Head of caudate nucleus (tissue), 42 donors: ENCODE results near the gene UBASH3B.
A peak's percentile ranks its signal among the peaks of the same experiment; 100 is the strongest.

Experiments used
- DNase-seq, 42 donors: peaks; one replicate each; pipeline versions ENCODE4 v3.0.0 to v3.0.0-alpha.2; 2020 to 2021; ENCODE audit warnings: mixed read lengths in 7 of 42
- intact Hi-C: fragments of 100-400 bp; cut with DNase I; formaldehyde crosslinking; loops from one replicate; pipeline ENCODE4 v1.15.0; 2022

UBASH3B gene

DNA sequence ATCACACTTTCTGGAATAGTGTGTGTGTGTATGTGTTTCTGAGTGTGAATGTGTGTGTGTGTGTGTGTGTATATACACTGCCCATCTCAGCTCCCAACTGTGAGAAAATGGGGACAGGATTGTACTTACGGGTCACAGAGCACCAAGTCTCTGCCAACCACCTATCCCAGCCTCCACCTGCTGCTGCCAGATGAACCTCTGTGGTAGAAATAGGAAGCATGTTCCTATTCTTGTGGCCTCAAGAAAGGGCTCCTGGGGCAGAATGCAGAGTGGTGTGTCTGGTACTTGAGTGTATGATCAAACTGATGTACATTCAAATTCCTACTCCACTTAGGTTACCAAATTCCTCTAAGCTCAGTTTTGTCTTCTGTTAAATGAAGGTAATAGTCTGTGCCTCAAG, 14.6 kb downstream of the UBASH3B start:
- no peak for DNase-seq
- intact Hi-C loops = loop anchor here (10.0 kb wide), 1 partner anchor 65 kb away; no protein-coding TSS in a partner anchor

DNA sequence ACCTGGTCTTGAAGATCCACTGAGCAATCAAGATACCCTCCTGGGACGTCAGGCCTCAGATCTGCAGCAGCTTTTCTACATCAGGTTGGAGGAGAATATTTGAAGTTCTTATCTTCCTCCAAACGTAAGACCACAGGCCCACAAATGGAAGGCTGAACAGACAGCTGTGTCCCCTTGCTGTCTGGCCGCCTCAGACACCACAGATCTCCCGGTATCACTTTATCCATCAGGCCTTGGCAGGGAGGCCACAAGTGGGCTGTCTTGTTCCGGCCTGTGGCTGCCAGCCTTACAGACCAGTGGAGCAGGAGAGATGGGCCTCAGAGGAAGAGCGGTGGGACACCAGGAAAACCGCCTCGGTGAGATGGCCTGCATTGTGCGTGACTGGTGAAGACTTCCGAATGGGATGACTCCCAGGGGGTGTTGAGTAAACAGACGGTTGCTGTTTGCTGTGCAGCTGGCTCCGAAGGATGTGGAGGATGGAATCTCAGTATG, 15.9 kb downstream of the UBASH3B start:
- DNase-seq = no peak

DNA sequence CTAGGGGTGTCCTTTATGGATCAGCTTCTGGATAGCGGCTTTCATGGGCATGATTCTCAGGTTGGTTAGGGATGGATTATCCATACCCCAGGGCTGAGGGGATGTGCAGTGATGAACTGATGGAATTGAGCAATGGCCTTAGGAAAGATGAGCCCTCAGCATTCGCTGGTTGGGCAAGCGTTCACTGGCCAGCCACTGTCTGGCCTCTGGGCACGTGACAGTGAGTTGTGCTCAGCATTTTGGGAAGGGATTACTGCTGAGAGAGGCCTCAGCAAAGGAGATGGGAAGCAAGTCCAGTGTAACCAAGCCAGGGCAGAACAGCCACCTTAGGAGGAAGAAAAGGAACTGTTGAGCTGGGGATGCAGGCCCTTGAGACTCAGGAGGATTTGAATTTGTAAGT, 17.4 kb downstream of the UBASH3B start:
- intact Hi-C loops = loop anchor here (10.0 kb wide), 1 partner anchor 62 kb away; no protein-coding TSS in a partner anchor
- peak in 7 of 42 donors; percentile 7 to 47 (median 27) for DNase-seq

More for the DNA sequence above, 15.9 kb downstream of the UBASH3B start:
- intact Hi-C loops = loop anchor here (10.0 kb wide), 1 partner anchor 63 kb away; no protein-coding TSS in a partner anchor

DNA sequence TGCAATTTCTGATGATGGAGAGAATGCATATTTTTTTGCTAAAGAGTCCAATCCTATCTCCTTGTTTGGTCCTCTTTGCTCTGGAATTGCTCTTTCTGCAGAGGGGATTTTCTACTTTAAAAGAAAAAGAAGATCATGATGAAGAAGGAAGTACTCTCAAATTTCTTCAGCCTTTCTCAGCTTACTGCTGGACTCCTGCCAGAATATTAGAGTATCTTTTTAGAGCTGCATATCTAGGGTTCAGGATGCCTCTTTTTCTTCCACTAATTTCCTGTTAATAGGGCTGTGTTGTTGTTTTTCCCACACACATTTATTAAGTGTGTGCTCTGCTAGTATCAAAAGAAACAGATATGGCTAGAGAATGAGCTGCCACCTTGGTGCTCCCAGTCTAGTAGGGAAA, 18.2 kb downstream of the UBASH3B start:
- intact Hi-C loops = loop anchor here (10.0 kb wide), 1 partner anchor 61 kb away; no protein-coding TSS in a partner anchor
- no peak for DNase-seq

DNA sequence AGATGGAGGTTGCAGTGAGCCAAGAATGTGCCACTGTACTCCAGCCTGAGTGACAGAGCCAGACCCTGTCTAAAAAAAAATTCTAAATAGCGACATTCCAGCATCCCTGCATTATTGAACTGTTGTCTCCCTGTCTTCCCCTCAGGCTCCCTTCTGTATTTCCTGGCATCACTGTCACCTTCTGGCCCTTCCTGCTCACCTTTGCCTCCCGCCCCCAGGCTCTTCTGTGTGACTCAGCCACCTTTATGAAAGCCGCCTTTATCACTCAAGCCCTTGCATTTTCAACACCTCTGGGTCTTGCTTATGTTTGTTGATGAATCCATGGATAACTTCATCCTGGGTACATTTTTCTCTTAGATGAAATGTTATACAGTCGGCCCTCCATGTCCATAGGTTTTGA, 21.1 kb downstream of the UBASH3B start:
- intact Hi-C loops = loop anchor here (10.0 kb wide), 1 partner anchor 58 kb away; no protein-coding TSS in a partner anchor
- DNase-seq = no peak

DNA sequence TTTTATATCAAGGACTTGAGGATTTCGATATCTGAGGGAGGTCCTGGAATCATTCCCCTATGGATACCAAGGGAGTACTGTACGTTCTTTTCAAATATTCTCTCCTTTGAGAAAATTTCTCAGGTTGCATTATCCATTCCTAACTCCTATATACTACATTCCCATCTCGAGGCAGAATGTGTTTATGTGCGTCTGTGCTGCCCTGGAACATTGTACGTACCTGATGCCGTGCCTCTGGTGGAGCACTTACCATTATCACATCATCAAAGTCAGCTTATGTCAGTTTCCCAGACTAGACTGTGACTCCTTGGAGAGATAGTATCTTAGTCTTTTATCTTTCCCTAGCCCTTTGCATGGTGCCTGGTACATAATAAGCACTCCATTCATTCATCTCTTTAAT, 21.7 kb downstream of the UBASH3B start:
- intact Hi-C loops = loop anchor here (10.0 kb wide), 1 partner anchor 58 kb away; no protein-coding TSS in a partner anchor
- DNase-seq = no peak

DNA sequence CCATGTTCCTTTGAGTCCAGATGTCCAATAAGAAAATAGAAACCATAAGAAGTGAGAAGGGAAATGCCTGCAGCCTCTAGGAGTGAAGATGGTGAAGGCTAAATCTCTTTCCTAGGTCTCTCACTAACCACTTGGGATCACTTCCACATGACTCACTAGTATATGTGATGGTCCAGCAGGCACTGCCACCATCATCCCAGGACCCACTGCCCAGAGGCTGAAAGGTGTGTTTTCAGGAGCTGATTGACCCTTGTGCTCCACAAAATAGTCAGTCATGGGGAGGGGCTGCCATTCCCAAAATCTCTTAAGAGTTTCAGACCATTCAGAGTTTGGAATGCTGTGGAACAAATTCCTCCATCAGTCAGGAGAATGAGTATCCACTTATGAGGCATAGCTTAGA, 22.9 kb downstream of the UBASH3B start:
- intact Hi-C loops = loop anchor here (10.0 kb wide), 1 partner anchor 56 kb away; no protein-coding TSS in a partner anchor
- DNase-seq = no peak

DNA sequence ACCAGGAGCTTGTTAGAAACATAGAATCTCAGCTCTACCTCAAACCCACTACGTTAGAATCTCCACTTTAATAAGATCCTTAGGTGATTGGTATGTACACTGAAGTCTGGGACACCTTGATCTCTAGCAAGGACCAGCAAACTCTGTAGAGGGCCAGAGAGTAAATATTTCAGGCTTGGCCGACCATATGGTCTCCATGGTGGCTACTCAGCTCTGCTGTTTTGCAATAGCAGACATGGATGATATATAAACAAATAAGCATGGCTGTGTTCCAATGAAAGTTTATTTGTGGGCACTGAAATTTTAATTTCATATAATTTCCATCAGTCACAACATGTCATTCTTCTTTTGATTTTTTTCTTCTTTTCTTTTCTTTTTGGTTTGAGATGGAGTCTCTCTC, 23.9 kb downstream of the UBASH3B start:
- no peak for DNase-seq
- intact Hi-C loops = loop anchor here (10.0 kb wide), 1 partner anchor 55 kb away; no protein-coding TSS in a partner anchor

DNA sequence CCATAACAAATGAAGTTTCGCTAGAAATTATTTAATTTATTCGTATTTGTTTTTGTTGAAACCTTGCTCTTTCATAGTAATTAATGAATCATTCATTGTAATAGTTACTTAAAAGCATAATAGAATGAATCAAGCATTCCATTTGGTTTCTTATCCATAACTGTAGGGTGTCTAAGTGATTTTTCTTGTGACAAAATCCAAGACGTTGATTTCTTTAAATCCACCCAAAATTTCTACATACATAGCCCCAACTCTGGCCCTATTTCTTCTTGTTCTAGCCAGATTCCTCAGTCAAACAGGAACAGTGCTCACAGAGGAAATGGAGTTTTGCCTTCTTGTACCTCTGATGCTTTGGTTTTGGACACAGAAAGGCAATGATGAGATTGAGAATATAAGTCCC, 25.5 kb downstream of the UBASH3B start:
- intact Hi-C loops = no loop called here
- DNase-seq = no peak

DNA sequence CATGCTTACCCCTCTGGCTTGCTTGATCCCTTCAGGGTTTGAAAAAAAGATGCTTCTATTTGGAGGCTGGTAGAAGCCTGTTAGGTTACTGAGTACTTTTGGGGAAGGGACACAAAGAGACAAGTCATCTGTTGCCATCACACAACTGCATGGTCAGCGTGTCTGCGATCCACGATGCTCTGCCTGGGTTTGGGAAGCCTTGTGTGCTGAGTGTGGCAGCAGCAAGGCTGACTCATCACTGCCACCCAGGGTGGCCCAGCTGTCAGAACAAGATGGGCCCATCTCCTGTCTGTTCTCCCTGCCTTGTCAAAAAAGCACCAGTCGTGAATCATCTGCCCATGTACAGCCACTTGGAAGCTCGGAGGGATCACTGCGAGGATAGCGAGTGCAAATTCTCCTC, 26.2 kb downstream of the UBASH3B start:
- DNase-seq = peak in 12 of 42 donors; percentile 11 to 65 (median 32)
- intact Hi-C loops = no loop called here

DNA sequence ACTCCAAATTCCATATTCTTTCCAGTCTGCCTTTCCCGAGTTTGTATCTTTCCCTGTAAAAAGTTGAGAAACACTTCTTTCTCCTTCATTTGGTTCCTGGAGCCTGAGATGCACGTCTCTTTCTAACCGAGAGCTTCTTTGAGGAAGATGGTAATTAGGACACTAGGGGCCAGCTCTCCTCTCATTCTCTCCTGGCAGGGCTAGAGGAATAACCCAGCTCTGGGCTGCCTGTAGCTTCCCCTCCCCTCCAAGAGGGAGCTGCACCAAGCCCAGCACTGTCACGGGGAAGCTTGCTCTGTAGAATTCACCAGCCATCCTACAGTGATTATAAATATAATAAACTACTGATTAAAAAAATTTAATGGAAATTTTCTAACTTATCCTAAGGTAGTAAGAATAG, 26.9 kb downstream of the UBASH3B start:
- intact Hi-C loops = no loop called here
- DNase-seq = no peak

DNA sequence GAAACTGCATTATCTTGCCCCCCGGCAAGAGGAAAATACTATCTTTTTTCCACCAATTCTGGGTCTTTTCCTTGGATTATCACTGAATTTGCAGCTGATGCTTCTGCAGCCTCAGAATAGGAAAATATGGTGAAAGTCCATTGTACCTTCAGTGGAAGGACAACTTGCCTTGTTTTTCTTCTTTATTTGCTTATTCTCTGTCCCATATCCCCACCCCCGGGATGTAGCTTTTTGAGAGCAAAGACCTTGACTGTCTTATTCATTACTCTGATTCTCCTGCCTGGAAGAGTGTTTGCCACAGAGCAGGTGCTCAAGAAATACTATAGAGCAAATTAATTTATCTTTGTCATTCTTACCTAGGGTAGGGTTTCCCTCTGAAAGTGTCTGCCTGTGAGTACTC, 29.5 kb downstream of the UBASH3B start:
- intact Hi-C loops = no loop called here
- DNase-seq = no peak

DNA sequence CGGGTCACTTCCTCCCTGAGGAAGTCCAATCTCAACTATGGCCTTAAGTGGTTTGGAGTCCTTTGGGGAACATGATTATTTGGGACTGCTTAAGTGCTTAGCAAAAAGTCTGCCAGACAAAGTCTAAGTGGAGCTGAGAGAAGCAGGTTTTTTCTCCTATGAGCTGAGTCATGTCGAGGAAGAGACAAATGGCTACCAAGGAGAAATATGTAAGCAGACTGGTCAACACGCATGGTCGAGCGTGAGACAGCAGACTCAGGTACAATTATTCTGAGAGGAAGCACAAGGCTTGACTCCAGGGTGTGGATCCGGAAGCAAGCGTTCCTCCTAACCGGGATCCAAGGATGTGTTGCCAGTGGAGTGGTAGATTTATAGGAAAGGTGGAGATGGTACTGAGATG, 30.6 kb downstream of the UBASH3B start:
- intact Hi-C loops = no loop called here
- no peak for DNase-seq

DNA sequence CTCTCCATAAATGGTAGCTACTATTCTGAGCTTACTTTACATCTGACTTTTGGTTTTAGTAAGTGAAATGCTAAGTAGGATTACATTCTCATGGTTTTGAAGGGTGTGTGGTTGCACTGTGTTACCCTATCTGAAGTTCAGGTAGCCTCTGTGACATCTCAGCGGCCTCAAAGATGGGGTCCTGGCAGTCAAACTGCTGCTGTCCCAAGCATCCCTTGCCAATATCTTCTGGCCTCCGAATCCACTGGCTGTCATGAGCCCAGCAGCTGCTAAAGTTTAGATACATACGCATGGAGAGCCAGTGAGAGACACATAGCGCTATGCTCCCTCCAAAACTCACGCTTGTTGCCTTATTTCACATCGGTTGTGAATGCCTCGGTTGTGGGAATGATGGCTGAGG, 34.9 kb downstream of the UBASH3B start:
- DNase-seq = no peak
- intact Hi-C loops = no loop called here

DNA sequence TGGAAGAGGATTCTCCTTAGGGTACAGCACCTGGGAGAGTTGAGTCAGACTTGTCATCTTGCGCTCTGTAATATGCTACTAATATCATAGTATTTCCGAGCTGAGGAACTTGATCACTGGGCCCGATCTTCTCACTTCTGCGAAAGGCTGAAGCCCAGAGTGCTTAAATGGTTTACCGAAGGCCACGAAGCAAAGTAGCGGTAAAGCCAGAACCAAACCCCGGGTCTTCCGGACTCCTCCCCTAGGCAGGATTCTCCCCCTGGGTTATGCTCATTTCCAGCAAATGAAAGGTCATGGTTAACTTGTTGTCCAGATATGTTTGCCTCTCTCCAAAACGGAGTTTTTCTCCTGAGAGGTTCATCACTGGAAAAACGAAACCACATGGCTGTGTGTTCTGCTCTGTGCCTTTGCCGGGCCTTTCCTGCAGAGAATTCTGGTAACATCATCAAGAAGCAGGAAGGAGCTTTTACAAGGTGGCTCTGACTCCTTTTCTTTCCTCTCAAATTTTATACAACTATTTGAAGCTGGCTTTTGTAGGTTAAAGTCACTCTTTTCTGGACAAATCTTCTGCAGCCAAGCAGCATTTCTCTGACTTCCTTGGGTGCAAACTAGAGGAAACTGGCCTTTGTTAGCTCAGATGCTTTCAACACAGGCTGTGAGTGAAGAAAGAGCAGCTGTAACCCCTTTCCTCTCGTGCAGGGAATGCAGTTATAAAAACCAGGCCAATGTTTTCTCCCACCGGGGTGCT, 35.5 kb downstream of the UBASH3B start:
- intact Hi-C loops = no loop called here
- DNase-seq = peak in 2 of 42 donors; percentile 16 to 41

DNA sequence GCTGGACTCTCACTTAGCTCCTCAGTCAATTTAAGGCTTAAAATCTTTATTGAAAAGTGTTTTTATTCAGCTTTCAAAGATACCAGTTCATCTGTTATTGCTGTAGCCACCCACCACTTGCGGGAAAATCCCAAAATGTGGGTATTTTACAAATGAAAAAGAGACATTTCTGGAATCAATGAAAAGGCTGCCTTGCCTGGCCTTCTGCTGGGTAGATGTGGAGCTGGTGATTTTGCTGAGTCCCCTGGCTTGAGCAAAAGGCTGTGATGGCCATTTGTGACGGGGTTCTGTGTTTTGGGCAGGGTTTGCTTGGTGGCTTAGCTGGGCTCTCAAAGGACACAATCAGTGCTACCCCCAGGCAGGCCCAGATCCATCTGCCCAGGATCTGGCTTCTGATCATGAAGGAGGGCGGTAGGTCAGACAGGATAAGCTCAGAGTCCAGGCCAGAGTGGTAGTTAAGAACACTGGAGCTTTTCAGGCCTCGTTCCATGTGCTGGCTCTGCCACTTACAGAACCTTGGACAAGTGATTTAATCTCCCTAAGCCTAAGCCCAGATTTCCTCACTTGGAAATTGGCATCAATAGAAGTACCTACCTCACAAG, 36.1 kb downstream of the UBASH3B start:
- peak in 1 of 42 donors; percentile 39 for DNase-seq
- intact Hi-C loops = no loop called here

DNA sequence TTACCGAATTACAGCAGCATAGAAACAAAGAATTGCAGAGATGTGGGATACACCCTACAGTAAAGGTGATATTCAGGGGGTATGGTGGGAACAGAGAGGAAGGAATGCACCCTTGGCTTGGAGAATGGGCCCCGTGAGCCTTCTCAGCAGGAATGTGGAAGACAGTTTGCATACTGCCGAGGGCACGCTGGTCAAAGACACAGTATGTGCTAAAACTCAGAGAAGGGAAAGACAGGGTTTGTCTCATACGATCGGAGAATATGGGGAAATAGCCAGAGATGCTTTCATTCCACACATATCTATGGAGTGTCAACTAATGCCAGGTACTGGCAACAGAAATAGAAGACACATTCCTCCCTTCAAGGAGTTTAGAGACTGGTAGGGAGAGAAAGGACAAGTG, 36.9 kb downstream of the UBASH3B start:
- intact Hi-C loops = no loop called here

DNA sequence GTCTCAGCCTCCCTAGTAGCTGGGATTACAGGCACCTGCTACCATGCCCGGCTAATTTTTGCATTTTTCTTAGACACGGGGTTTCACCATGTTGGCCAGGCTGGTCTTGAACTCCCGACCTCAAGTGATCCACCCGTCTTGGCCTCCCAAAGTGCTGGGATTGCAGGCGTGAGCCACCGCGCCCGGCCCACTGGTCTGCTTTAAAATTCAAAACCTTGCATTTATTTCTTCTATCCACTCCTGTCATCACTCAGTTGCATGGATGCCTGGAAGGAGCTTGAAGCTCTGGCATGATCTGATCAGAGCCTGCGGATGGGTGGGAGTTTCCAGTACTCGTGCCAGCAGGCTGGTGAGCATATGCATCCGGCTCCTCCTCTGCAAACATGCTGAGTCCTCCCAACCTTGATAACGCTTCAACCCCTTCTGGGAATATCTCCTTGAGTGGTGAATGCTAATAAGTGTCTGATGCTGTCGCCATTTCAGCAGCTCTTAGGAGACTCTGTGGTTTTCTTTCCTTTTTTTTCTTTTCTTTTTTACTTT, 39.6 kb downstream of the UBASH3B start:
- intact Hi-C loops = no loop called here
- no peak for DNase-seq

More for the DNA sequence above, 36.9 kb downstream of the UBASH3B start:
- no peak for DNase-seq

DNA sequence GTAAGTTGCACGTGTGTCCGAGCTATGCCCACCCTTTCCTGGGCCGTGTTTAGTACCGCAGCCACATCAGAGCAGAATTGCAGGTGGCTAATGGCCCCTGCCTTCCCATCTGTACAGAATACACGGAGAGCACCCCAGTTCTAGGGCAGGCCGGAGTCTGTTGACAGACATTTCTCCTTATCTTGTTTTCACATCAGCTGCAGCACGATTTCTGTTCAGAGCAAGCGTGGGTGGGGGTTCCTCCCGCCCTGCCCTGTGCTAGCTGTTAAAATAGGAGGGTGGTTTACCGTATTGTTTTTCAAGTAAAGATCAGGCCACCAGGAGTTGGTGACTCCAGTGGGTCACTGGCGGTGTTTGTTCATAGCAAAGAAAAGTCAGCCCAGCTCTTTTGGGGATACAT, 41.1 kb downstream of the UBASH3B start:
- no peak for DNase-seq
- intact Hi-C loops = no loop called here

DNA sequence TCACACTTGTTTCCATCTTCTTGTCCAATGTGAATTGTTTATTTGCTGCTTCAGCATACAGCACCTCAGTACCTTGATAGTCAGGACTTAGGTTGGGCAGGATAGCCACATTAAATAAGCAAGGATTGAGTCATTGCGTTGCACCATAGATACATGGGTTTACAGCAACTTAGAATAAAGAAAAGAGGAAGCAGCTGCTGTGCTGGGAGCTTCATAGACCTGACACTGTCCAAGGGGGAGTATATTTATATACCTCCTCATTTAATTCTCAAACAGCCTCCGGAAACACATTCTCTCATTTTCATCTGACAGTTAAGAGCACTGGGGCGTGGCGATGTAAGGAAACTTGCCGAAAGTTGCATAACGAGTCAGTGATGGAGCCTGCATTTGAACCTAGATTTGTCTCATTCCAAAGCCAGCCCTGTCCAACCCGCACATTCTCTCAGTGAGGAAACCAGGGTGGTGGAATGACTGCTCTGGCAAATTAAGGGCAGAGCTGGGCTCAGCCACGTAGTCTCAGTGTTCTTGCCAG, 42.2 kb downstream of the UBASH3B start:
- peak in 1 of 42 donors; percentile 44 for DNase-seq
- intact Hi-C loops = no loop called here
